DMS79 (cell line): ENCODE data around the gene POU3F1.

Experiments
- DNase-seq: peaks from one replicate; lab custom pipeline; 2025; lab: John Stamatoyannopoulos, UW

POU3F1 gene

DNA sequence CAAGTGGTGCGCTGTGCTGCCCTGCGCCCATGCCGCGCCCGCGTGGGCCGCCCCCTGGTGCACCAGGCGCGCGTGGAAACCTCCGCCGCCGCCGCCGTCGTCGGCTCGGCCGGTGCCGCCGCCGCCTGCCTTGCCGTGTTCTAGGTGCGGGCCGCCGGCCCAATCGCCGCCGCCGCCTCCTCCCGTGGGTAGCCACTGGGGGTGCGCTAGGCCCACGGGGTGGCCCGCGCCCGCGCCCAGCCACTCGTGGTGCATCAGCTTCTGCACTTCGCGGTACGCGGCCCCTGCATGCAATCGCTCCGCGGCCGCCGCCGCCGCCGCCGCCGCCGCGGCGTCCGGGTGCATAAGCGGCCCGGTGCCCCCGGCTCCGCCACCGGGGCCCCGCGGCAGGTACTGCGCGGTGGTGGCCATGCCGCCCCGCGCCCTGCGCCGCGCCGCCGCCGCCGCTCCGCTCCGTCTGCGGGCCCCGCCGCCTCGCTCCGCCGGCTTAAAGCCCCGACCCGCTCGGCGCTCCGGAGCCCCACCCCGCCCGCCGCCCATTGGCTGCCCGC lies at the start of gene POU3F1:
Gene POU3F1 (minus strand): TSS at position 461 of the 551 bp plus-strand sequence. CDS start 50 bp downstream, at position 411.
- no peak for DNase-seq

- no peak for DNase-seq
Observed at GRCh38 chr1:38095454-38095931, 48.9 kb upstream of the POU3F1 start.

DNA sequence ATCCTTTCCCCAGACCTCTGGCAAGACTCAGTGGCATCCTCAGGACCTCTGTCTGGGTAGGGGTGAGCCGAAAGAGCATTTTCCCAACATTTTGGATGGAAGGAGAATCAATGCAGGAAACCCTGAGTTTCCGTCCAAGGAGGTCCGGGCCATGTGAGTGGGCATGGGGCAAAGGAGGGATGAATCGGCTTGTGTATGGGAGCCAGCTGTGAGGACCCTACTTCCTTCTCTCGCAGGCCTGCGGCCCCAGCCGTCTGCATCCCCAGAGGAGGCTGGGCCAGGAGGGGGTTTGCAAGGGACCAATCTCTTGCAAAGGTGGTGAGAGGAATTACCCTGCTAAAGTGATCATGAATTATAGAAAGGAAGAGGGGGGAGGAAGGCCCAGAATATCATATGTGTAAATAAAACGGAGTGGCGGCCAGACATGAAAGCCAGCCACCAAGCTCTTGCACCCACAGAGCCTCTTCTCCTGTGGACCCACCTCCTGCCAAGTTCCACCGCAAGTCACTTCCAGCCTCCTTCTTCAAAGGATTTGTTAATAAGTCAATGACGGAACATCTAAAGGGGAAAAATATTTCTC lies 48.2 kb upstream of the POU3F1 start:
- DNase-seq = no peak

DNA sequence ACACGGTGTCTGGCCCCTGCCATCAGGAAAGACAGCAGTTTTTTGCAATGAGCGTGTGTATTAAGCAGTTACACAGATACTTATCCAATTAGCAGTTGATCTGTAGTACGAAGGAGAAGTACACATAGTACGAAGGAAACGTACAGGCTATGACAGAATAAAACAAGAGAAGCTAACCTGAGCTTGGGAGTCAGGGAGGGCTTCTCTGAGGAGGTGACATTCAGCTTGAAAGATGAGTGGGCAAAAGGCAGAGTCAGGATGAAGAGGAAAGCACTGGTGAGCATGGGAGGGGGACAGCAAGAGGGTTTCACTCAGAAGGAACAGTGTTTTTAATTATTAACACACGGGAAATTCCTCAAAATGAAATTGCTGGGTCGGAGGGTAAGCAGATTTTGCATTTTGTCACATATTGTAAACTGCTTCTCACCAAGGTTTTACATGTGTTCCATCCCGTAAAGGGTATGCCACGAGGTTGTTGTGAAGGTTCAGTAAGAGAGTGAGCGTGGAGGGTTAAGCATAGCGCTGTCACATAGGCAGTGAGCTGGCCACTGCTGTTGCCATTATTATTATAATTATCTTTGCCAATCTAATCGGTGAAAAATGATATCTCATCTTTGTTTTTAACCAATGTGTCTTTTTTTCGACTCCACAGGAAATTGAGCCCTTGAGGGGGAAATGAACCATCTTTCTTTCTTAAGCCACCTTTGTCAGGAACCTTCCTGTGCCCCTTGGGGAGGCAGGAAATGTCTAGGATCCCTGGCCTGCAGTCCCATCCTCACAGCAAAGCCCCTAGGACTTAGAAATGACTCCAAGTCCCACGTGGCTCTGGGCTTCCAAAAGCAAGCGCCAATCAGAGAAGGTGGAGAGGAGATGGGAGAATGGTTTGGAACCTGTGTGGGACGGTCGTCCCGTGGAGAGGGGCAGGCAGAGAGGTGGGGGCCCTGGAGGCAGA lies 47.3 kb upstream of the POU3F1 start:
- no peak for DNase-seq

DNA sequence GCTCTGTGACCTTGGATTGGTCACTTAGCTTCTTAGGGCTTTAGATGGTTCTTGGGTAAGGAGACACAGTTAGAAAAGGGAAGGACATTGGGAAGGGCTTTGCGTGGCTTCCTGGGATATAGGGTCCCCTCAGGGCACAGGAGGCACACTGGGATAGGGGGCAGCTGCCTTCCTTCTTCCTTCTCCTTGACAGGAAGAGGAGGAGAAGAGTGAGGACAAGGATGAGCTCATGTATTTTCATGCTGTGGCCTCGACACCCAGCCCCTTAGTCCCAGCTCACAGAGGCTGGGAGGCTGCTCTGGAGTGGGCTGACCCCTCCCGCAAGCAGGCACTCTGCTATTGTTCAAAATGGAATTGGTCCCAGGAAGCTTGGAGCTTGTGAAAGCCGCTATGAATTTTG lies 45.7 kb upstream of the POU3F1 start:
- DNase-seq = no peak

DNA sequence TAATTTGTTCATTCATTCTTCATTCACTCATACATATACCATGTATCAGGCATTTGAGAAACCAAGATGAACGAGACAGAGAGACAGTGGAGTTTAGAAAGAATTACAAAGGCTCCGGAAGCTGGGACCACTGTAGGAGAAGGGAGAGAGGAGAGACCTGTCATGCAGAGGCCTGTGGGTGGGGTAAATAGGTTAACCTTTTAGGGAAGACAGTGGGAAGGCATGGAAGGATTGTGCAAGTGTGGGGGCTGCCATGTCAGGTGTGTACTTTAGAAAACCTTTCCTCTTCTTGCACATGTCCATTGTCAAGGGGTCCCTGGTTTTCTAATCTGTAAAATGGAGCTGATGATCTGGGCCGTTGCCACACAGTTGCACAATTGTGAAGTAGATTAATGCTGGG lies 44.2 kb upstream of the POU3F1 start:
- DNase-seq = no peak

DNA sequence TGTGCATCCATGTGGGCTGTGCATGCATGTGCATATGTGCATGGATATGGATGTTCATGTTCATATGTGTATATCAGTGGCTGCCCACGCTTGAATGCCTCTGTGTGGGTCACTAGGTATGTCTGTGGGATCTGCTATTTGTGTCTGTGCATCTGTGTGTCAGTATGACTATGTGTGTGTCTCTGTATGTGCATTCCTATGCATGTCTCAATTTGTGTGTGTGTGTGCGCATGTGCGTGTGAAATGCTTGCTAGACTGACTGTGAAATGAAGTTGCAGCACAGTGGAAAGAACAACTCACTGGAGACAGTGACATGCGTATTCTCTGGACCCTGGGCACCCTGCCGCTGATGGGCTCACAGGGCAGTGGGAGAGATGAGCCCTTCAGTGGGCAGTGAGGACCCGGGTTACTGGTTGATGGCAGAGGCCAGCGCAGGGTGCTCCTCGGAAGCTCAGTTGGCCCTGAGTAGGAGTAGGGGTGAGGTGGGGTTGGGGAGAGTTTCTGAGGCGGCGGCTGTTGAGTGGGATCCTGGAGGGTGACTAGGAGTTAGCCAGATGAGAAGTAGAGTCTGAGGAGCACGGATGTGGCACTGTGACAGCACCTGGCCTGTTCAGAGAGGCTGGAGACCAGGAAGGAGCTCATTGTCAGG lies 43.2 kb upstream of the POU3F1 start:
- no peak for DNase-seq

- no peak for DNase-seq
Observed at GRCh38 chr1:38088791-38089190, 42.2 kb upstream of the POU3F1 start.

GRCh38 chr1:38088366-38088765 lies 41.8 kb upstream of the POU3F1 start:
- DNase-seq = peak; percentile 50

DNA sequence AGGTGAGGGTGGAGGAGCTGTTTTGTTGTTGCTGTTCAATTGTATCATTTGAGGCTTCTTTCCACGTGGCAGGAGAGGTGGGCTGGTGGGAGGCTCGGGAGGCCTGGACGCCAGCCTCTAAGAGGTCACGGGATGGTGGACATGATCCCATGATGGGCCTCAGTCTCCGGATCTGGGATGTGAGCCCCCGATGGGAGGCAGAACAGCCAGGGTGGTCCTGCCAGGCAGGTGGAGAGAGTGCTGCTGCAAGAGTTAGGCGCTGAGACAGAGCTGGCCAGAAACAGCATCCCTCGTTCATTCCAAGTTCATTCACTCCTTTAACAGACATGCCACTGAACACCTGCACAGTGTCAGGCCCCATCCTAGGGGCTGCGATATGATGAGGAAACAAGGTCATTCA lies 41.1 kb upstream of the POU3F1 start:
- DNase-seq = no peak

DNA sequence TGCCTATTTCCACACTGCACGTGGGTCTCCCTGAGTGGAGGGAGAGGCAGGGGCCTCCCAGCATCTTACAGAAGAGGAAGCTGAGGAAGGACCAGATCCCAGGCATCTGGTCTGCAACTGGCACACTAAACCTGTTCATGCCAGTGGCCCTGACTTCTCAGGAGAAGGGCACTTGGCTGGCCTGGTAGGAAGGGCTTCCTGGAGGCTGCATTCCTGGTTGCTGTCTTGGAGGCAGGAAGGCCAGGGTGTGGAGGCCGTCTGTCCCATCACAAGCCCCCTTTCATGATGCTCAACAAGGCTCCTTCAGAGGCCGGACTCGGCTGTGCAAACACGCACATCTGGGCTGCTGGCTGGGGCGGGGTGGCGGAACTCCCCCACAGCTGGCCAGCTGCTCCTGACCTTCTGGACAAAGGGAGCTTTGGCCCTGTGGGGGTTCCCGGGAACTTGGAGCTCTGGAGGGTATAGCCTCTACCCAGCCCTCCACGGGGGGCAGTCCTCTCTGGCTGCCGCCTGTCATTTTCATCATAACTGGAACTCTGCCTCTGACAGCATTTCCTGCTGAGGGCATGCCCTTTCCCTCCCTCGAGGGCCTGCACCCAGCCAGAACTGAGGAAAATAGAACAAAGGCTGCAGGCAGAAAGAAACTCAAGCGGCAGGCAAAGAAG lies 39.2 kb upstream of the POU3F1 start:
- DNase-seq = no peak

DNA sequence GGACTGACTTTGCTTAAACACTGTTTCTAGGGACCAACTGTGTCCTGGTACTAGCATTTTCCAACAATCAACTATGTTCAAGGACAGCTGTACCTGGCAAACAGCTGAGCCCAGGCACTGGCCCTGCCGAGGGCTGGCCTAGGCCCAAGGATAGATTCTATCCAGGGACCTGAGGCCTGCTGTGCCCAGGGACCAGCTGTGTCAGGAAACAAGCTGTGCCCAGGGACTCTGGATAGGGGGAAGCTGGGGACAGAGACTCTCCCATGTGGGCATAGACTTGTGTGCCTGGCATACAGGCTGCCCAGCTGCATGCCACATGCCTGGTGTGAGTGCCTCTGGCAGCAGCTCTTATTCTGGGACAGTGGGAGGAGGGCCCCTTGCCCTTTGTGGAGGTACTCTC lies 38.1 kb upstream of the POU3F1 start:
- DNase-seq = no peak

GRCh38 chr1:38084113-38084512 lies 37.5 kb upstream of the POU3F1 start:
- DNase-seq = no peak

DNA sequence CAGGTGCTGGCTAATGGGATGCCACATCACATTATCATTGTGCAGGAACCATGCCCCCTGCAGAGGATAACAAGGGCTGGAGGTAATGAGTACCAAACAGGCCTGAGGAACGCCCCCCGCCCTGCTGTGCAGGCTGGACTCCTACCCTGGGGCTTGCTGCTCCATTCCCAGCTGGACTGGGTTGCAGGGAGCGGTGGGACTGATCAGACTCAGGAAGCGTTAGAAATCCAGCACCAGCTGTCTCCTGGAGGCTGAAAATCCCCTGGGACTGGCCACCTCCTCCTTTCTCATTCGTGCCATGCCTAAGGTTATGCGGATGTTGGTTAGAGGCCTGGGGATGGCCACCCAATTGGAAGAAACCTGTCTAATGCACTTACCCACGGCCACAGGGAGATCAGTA lies 36.9 kb upstream of the POU3F1 start:
- DNase-seq = no peak

- DNase-seq = no peak
Observed at GRCh38 chr1:38082769-38083263, 36.2 kb upstream of the POU3F1 start.

DNA sequence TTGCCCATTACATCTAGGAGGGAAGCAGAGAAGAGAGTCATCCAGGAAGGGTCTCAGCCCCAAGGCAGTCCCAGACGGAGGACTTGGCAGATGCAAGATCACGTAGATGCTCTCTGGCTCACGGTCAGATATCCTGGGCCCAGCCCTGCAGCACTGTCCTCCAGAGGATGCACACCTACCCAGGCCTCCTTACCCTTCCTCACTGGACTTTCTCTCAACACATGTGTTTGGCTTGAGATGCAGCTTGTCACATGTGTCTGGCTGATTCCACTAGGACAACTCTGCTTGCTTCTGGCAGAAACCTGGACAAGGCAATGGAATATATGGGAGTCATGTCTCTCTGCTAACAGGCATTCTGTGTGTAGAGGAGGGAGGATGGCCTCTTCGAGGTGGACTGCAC lies 32.4 kb upstream of the POU3F1 start:
- no peak for DNase-seq

DNA sequence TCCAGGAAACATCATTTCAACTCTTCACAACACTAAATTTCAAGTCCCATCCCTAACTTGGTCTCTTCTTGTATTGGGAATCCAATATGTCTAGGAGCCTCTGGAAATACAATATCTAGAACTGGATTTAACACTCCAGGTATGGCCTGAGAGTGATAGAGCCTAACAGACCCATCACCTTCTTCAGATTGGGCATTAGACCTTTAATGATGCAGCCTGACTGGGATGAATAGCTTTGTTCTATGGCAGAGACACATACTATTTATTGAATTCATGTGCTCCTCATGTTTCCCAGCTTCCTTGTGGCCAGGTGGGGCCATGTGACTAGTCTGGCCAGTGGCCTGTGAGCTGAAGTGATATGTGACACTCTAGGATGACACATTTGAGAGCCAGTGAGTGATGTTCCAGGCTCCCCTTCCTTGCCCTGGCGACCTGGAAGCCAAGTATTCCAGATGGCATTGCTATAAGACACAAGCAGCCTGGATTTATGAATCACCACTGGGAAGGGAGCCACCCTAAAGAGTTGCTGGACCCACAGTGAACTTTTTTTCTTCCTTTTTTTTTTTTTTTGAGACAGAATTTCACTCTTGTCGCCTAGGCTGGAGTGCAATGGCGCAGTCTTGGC lies 31.0 kb upstream of the POU3F1 start:
- DNase-seq = no peak

DNA sequence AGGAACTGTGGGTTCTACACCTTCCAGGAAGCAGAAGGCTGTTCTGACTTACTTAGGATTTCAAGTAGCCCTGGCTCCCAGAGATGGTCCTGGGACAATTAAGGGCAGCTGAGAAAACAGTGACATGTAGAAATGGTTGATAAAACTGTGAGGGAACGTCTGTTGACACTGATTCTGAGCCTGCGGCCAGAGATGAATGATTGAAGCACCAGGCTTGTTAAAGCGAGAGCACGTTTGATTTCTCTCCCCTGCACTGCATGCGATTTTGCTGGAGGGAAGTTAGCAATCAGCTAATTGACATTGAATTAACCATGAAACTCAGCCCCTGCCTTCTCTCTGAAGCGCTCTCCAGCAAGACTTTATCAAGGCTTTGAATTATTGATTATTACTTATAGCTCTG lies 29.9 kb upstream of the POU3F1 start:
- no peak for DNase-seq

DNA sequence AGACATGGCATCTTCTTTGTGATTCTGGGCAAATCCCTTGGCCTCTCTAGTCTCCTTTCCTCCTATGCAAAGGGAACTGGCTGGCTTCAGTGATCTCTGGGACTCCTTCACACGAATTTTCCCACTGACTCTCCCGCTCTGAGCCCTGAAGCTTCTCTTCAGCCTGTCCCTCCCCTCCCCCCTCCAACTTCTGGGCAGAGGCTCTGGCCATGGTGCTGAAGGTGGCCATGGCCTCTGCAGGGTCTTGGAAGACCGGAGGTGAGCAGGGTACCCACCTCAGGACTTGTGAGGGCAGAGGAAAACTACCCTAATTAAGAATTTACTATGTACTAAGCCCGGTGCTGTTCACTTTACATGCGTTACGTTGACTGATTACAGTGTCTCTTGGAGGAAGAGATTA lies 29.4 kb upstream of the POU3F1 start:
- no peak for DNase-seq

DNA sequence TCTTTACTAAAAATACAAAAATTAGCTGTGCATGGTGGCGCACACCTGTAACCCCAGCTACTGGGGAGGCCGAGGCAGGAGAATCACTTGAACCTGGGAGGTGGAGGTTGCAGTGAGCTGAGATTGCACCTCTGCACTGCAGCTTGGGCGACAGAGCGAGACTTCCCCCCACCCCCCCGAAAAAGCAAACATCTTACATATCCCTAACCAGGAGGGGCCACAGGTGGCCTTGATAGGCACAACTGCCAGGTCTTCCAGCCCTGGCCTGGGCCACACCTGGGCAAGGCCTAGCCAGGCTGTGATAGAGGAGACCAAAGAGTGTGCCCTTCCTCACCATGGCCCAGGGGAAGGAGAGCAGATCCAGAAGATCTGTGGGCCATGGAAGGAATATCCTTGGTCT lies 28.6 kb upstream of the POU3F1 start:
- DNase-seq = no peak

- DNase-seq = no peak
Observed at GRCh38 chr1:38074302-38074677, 27.7 kb upstream of the POU3F1 start.
